Measurements from ENCODE around the gene CYP46A1. TPM values are rescaled to one million over a fixed set of nuclear protein-coding genes. Genes with fewer than 3 reads are reported as not detected.

CYP46A1 gene
- total RNA-seq, 1 donor from 2014 or later = 1.1 TPM

DNA sequence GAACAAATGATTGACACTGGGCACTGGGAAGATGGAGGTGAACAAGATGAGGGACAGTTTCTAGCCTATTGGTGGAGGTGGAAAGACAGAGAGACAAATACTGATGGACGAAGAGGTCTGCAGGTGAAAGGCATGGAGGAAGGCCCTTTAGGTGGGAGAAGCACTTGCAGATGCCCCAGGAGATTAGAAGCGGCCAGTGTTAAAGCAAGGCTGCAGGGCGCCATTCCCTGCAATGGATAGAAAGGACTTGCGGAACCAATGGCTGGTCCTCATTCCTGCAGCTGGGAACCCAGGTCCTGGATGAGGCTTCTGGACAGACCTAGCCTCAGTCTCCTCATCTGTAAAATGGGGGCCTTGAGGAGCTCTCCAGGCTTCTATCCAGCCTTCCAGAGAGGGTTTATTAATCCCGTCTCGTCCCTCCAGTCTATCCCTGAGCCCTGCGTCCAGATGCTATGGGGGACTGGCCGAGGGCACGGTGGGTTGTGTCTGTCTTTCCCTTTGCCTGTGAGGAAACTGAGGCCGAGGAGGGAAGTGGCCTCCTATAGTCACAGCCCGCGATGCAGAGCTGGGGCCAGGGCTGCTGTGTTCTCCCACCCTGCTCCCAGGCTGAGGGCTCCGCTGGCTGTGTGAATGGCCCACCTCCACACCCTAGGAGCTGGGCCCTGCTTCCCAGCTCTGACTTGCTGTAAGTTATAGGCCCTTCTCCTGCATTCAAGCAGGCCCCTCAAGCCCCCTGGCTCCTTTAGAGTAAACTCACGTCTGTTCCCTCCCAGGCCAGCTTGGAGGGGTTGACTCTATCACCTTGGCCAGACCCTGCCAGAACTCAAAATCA, 33.0 kb downstream of the CYP46A1 start:
- H3K9ac ChIP-seq = no peak overlapping the region

DNA sequence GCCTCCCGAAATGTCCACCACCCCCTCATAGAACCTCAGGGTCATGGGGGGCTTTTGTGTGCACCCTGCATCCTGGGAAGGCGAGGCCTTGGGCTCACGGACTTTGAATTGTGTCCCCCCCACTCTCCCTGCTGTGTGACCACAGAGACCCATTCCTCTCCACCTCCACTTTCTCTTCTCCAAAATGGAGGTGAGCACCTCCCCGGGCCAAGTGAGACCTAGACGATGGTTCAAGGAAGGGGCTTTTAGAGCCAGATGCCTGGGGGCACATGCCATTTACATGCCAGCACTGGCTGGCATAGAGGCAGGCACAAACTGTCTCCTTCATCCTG, 33.5 kb downstream of the CYP46A1 start:
- Histone ChIP-seq H3K4me3 (no peak overlapping the region), H3K9ac (no peak overlapping the region), H3K4me2 (no peak overlapping the region), H3K9me3 (ENCODE audit: low read depth) (no peaks in the 10 kb centered on the region), H3K4me1 (no peaks in the 10 kb centered on the region), H3K27ac (no peak overlapping the region), H3K79me2 (ENCODE audit: low read depth) (no peaks in the 10 kb centered on the region), H3K36me3 (no peaks in the 10 kb centered on the region), H2AFZ (replicated peaks) (no peak overlapping the region), H4K20me1 (ENCODE audit: low read depth) (no peaks in the 10 kb centered on the region), H3K27me3 (no peaks in the 10 kb centered on the region), H3F3A (ENCODE audit: low read depth) (no peaks in the 10 kb centered on the region)
- DNase-seq (ENCODE audit: low spot score) = no peak
- no peak overlapping the region for H3K4me3 Mint-ChIP-seq
- no peak overlapping the region for H3K27ac Mint-ChIP-seq
- TF ChIP-seq EZH2phosphoT487 (IDR thresholded peaks at IDR 0.05) (no peak), EZH2 (IDR thresholded peaks at IDR 0.05) (no peak)
- TF ChIP-seq, protein P1, sequence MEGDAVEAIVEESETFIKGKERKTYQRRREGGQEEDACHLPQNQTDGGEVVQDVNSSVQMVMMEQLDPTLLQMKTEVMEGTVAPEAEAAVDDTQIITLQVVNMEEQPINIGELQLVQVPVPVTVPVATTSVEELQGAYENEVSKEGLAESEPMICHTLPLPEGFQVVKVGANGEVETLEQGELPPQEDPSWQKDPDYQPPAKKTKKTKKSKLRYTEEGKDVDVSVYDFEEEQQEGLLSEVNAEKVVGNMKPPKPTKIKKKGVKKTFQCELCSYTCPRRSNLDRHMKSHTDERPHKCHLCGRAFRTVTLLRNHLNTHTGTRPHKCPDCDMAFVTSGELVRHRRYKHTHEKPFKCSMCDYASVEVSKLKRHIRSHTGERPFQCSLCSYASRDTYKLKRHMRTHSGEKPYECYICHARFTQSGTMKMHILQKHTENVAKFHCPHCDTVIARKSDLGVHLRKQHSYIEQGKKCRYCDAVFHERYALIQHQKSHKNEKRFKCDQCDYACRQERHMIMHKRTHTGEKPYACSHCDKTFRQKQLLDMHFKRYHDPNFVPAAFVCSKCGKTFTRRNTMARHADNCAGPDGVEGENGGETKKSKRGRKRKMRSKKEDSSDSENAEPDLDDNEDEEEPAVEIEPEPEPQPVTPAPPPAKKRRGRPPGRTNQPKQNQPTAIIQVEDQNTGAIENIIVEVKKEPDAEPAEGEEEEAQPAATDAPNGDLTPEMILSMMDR (IDR thresholded peaks at IDR 0.05) = no peak
- peaks cover 8% of the 10 kb centered on the region for H3K4me1 Mint-ChIP-seq
- no peaks in the 10 kb centered on the region for H3K27me3 Mint-ChIP-seq (ENCODE audit: insufficient read depth, low read depth)
- peaks cover 9% of the 10 kb centered on the region for H3K9me3 Mint-ChIP-seq
- peaks cover 5% of the 10 kb centered on the region for H3K36me3 Mint-ChIP-seq

More for the DNA sequence above, 33.0 kb downstream of the CYP46A1 start:
- Histone ChIP-seq H4K20me1 (ENCODE audit: low read depth) (no peaks in the 10 kb centered on the region), H3K4me1 (no peaks in the 10 kb centered on the region), H3K27ac (no peak overlapping the region), H3K9me3 (ENCODE audit: low read depth) (no peaks in the 10 kb centered on the region), H3K36me3 (no peaks in the 10 kb centered on the region), H3K4me2 (no peak overlapping the region), H3K4me3 (no peak overlapping the region), H3K27me3 (no peaks in the 10 kb centered on the region), H3K79me2 (ENCODE audit: low read depth) (no peaks in the 10 kb centered on the region), H2AFZ (replicated peaks) (no peak overlapping the region), H3F3A (ENCODE audit: low read depth) (no peaks in the 10 kb centered on the region)
- peaks cover 8% of the 10 kb centered on the region for H3K4me1 Mint-ChIP-seq
- H3K4me3 Mint-ChIP-seq = no peak overlapping the region
- no peak overlapping the region for H3K27ac Mint-ChIP-seq
- H3K36me3 Mint-ChIP-seq = peaks cover 5% of the 10 kb centered on the region
- no peaks in the 10 kb centered on the region for H3K27me3 Mint-ChIP-seq (ENCODE audit: insufficient read depth, low read depth)
- no peak for DNase-seq (ENCODE audit: low spot score)
- peaks cover 14% of the 10 kb centered on the region for H3K9me3 Mint-ChIP-seq
- TF ChIP-seq EZH2 (IDR thresholded peaks at IDR 0.05) (no peak), EZH2phosphoT487 (IDR thresholded peaks at IDR 0.05) (no peak)
- TF ChIP-seq, protein P1 (IDR thresholded peaks at IDR 0.05) = no peak

DNA sequence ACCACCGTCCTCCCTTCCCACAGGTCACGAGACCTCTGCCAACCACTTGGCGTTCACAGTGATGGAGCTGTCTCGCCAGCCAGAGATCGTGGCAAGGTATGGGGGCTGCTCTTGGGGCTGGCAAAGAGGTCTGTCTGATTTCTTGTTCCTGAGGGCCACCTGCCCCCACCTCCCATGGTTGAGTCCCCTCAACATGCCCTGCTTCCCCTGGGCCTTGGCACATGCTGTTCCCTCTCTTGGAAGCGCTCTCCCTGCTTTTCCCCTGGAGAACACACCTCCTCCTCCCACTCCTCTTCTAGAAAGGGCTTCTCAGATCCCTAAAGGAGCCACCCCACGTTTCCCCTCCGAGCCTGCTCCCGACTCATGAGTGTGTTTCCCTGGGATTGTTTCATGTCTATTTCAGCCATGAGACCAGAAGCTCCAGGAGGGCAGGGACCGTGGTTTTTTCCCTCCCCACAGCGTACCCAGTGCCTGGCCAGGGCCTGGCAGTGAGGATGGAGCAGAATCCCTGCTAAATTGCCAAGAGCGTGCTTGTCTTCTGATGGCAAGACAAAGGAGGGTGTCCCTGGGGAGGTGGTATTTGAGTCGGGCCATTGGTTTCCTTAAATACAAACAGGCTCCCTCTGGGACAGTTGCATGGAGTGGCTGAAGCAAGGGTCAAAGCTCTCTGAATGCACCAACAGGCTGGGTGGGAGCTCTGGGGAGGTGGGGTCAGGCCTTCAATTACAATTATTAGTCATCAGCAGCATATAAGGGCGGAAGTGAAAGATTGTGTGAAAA, 34.1 kb downstream of the CYP46A1 start:
- H3K9me3 ChIP-seq (ENCODE audit: low read depth) = no peaks in the 10 kb centered on the region
- no peaks in the 10 kb centered on the region for H3K79me2 ChIP-seq (ENCODE audit: low read depth)
- Mint-ChIP-seq H3K27me3 (ENCODE audit: insufficient read depth, low read depth) (no peaks in the 10 kb centered on the region), H3K27ac (peak overlapping the region; percentile 44), H3K36me3 (peaks cover 5% of the 10 kb centered on the region), H3K9me3 (peaks cover 5% of the 10 kb centered on the region), H3K4me1 (peaks cover 8% of the 10 kb centered on the region), H3K4me3 (no peak overlapping the region)
- no peaks in the 10 kb centered on the region for H4K20me1 ChIP-seq (ENCODE audit: low read depth)
- H3K27ac ChIP-seq = no peak overlapping the region
- H3K4me2 ChIP-seq = no peak overlapping the region
- no peaks in the 10 kb centered on the region for H3K36me3 ChIP-seq
- no peak overlapping the region for H3K9ac ChIP-seq
- H3K27me3 ChIP-seq = no peaks in the 10 kb centered on the region
- peak overlapping the region; percentile 93 for H2AFZ ChIP-seq (replicated peaks)
- H3K4me1 ChIP-seq = no peaks in the 10 kb centered on the region
- no peak overlapping the region for H3K4me3 ChIP-seq
- no peaks in the 10 kb centered on the region for H3F3A ChIP-seq (ENCODE audit: low read depth)
- peak; percentile 45 for DNase-seq (ENCODE audit: low spot score)
- TF ChIP-seq, protein P1 (IDR thresholded peaks at IDR 0.05) = no peak

Data from neural progenitor cell (in vitro differentiated cells).